HG03460 (cell line): ENCODE measurements around the gene NRCAM.

Experiments used
- ATAC-seq: cut with Tn5 transposase; IDR thresholded peaks from one replicate; pipeline ENCODE4 v1.9.1; 2021; ENCODE audit not compliant: unreplicated experiment

The NRCAM gene

GRCh38 chr7:108222236-108222892, 233.9 kb downstream of the NRCAM start:
- ATAC-seq, result no peak

GRCh38 chr7:108211382-108212201, 244.6 kb downstream of the NRCAM start:
- ATAC-seq, result peak; percentile 73

- ATAC-seq, result no peak
These were observed 245.4 kb downstream of the NRCAM start for GRCh38 chr7:108210796-108211195.

GRCh38 chr7:108205311-108205710, 250.9 kb downstream of the NRCAM start:
- ATAC-seq, result no peak

- no peak for ATAC-seq
These were observed 251.9 kb downstream of the NRCAM start for GRCh38 chr7:108204281-108204796.

GRCh38 chr7:108203537-108203936, 252.7 kb downstream of the NRCAM start:
- ATAC-seq, result peak; percentile 94

GRCh38 chr7:108202743-108203142, 253.5 kb downstream of the NRCAM start:
- ATAC-seq, result no peak

GRCh38 chr7:108201766-108202165, 254.5 kb downstream of the NRCAM start:
- no peak for ATAC-seq

- ATAC-seq, result no peak
These were observed 255.9 kb downstream of the NRCAM start for GRCh38 chr7:108200326-108200725.

- no peak for ATAC-seq
These were observed 258.7 kb downstream of the NRCAM start for GRCh38 chr7:108197371-108198091.

- ATAC-seq, result no peak
These were observed 260.2 kb downstream of the NRCAM start for GRCh38 chr7:108196004-108196403.

GRCh38 chr7:108193594-108194498, 262.4 kb downstream of the NRCAM start:
- no peak for ATAC-seq

- ATAC-seq, result no peak
These were observed 265.3 kb downstream of the NRCAM start for GRCh38 chr7:108190891-108191290.

- peak; percentile 94 for ATAC-seq
These were observed 266.4 kb downstream of the NRCAM start for GRCh38 chr7:108189733-108190388.

- ATAC-seq, result no peak
These were observed 267.5 kb downstream of the NRCAM start for GRCh38 chr7:108188724-108189123.

GRCh38 chr7:108181073-108181985, 274.9 kb downstream of the NRCAM start:
- no peak for ATAC-seq

GRCh38 chr7:108178398-108178797, 277.8 kb downstream of the NRCAM start:
- ATAC-seq, result no peak

- no peak for ATAC-seq
These were observed 285.1 kb downstream of the NRCAM start for GRCh38 chr7:108171164-108171563.

GRCh38 chr7:108170251-108170650, 286.0 kb downstream of the NRCAM start:
- no peak for ATAC-seq
